ENCODE results near the gene DCANP1.

The DCANP1 gene

DNA sequence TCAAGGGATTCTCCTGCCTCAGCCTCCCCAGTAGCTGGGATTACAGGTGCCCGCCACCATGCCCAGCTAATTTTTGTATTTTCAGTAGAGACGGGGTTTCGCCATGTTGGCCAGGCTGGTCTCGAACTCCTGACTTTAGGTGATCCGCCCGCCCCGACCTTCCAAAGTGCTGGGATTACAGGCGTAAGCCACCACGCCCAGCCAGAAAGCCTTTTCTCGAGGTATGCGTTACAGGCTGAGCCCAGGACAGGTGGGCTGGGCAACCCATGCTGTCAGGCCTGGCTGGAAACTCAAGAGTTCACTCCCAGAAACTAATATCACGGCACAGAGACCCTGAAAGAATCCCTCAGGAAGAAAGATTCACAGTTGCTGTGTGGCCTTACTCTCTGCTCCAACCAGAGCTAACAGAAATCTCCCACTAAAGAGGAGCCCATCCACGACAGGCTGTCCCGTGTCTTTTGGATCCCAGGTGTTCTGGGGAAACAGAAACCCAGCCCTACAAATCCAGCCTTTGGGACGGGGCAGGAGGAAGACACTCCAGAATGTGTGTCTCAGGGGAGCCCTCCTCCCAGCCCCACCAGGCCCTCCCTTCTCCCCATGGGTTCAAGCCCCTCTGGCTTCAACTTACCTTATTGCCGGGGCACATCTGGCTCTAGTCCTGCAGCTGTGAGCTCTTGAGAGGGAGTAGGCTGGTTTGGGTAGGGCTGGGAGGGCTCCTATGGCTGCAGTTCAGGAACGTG is 4.6 kb upstream of the DCANP1 start:
- H3K4me3 ChIP-seq (ENCODE audit: control insufficient read depth, low read depth, low read length), result no peak overlapping the region
- no peak for DNase-seq (ENCODE audit: low read depth)
- TF ChIP-seq, protein P1, sequence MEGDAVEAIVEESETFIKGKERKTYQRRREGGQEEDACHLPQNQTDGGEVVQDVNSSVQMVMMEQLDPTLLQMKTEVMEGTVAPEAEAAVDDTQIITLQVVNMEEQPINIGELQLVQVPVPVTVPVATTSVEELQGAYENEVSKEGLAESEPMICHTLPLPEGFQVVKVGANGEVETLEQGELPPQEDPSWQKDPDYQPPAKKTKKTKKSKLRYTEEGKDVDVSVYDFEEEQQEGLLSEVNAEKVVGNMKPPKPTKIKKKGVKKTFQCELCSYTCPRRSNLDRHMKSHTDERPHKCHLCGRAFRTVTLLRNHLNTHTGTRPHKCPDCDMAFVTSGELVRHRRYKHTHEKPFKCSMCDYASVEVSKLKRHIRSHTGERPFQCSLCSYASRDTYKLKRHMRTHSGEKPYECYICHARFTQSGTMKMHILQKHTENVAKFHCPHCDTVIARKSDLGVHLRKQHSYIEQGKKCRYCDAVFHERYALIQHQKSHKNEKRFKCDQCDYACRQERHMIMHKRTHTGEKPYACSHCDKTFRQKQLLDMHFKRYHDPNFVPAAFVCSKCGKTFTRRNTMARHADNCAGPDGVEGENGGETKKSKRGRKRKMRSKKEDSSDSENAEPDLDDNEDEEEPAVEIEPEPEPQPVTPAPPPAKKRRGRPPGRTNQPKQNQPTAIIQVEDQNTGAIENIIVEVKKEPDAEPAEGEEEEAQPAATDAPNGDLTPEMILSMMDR (conservative IDR thresholded peaks at IDR 0.05; ENCODE audit: control insufficient read depth, insufficient read depth, low read depth, low read length), result no peak

DNA sequence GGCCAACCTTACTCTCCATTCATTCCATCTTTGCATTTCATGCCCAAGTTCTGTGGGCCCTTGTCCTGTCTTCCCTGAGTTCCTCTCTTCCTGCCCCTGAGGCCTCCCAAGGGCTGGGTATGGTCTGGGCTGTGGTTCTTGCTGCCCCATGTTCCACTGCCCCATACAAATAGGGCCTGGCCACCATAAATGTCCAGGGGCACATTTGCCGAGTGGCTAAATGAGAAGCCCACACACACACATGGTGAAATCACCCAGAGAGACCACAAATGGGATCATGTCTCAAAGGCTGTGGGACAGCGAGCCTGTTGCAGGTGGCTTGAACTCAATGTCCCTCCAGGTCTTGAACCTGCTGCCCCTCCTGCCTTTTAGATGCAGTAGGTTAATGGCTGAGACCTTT is 3.8 kb upstream of the DCANP1 start:
- TF ChIP-seq, protein P1 (conservative IDR thresholded peaks at IDR 0.05; ENCODE audit: control insufficient read depth, insufficient read depth, low read depth, low read length), result no peak
- no peak overlapping the region for H3K4me3 ChIP-seq (ENCODE audit: control insufficient read depth, low read depth, low read length)
- no peak for DNase-seq (ENCODE audit: low read depth)

DNA sequence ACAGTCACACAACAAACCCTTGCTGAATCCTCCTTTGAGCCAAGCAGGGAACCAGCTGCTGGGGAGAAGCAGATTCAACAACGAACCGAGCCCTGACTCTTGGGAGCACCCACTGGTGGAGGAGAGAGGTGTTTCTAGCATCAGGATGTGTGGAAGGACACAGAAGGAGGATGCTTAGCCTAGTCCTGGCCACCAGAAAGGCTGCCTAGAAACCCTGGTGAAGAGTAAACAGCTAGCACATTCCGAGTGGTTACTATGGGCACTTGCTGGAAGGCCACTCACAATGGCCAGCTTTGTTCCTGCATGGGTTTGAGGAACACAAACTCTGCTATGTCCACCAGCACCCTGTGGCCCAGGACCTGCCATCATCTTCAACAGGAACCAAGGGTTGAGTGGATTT is 3.2 kb upstream of the DCANP1 start:
- H3K4me3 ChIP-seq (ENCODE audit: control insufficient read depth, low read depth, low read length), result no peak overlapping the region
- no peak for DNase-seq (ENCODE audit: low read depth)
- TF ChIP-seq, protein P1 (conservative IDR thresholded peaks at IDR 0.05; ENCODE audit: control insufficient read depth, insufficient read depth, low read depth, low read length), result no peak

DNA sequence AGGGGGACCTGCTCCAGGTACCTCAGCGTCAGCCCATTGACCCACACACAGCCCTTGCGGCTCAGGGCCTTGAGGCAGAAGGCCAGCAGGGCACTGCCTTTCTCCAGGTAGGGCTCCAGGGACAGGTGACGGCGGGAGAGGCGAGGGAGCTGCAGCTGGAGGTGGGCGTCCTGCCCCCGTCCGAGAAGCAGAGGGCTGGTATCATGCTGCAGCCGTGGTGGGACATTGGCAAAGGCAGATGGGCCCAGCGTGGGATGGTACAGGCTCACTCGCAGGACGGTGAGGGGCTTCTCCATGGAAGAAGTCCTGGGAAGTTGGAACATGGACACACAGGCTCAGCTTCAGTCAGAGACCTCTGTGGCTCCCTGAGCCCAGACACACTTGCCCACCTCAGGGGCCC is 2.5 kb upstream of the DCANP1 start:
- no peak for DNase-seq (ENCODE audit: low read depth)
- TF ChIP-seq, protein P1 (conservative IDR thresholded peaks at IDR 0.05; ENCODE audit: control insufficient read depth, insufficient read depth, low read depth, low read length), result no peak
- H3K4me3 ChIP-seq (ENCODE audit: control insufficient read depth, low read depth, low read length), result no peak overlapping the region

DNA sequence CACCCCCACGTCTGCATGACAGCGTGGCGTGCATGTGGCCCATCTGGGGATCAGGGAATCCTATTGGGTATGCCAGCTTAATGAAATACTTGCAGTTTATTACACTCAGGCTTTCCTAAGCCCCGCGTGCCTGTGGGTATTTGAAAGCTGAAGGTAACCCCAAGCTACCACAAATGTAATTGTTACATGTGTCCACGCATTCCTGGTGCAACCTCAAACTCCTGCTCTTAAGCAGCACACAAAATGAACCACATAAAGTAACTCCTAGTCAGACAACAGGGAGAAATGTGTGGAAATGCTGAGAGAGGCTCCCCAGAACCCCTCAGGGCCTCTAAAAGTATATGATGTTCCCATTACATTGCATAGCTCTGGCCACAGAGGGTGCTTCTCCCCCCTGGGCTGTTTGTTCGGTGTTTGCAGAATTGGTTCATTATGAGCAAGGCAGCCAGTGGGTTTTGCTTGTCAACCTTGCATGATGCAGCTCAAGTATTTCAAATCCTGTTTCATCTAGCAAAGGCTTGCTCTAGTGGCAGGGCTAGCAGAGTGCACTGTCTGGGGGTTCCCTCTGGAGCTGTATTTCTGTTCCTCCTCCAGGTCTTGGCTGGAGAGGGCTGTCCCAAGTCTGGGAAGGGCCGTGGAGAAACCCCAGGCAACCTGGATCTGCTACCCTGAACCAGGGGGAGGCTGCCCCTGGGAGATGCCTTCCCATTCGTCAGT is 1.8 kb upstream of the DCANP1 start:
- no peak overlapping the region for H3K4me3 ChIP-seq (ENCODE audit: control insufficient read depth, low read depth, low read length)
- TF ChIP-seq, protein P1 (conservative IDR thresholded peaks at IDR 0.05; ENCODE audit: control insufficient read depth, insufficient read depth, low read depth, low read length), result no peak
- DNase-seq (ENCODE audit: low read depth), result no peak

DNA sequence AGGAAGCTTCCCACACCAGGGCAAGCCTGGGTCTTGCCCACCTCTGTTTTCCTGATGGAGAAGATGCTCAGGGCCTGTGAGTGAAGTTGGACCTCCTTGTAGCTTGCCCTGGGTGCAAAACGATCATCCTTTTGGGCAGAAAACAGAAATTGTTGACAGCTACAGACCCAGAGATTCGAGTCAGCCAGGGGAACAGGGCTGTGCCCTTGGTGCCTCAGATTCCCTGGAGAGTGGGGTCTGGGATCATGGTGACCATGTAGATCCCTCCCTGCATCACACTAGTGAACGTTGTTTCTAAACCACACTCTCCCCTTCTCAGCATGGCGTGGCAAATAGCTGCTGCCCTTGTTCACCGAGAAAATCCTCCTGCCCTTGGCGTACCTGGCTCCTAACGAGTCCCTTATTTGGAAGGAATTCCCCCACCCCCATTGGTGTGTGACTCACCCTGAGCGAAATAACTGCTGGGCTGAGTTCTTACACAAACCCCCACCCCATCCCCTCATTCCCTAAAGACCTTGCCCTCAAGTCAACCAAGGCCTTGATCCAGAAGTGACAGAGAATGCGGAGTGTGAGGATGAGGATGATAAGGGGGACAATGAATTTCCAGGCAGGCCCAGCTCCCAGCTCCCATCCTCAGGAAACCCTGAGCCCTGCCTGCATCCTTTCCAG is 1.1 kb upstream of the DCANP1 start:
- TF ChIP-seq, protein P1 (conservative IDR thresholded peaks at IDR 0.05; ENCODE audit: control insufficient read depth, insufficient read depth, low read depth, low read length), result no peak
- no peak for DNase-seq (ENCODE audit: low read depth)
- H3K4me3 ChIP-seq (ENCODE audit: control insufficient read depth, low read depth, low read length), result no peak overlapping the region
